HepG2 (cell line): ENCODE measurements around the gene HEXIM1. TPM values are rescaled to one million over a fixed set of nuclear protein-coding genes. Genes with fewer than 3 reads are reported as not detected.

Experiments used
- ATAC-seq: fragments of 200-7000 bp; cut with Tn5 transposase; 3 replicates; pipeline ENCODE4 v1.9.1; 2020; ENCODE audit warnings: mild to moderate bottlenecking, moderate library complexity
- BruUV-seq: library from RNA; stranded (reverse); fragments of 400-500 nt; replicated peaks from 2 replicates; lab custom pipeline; 2021; lab: Mats Ljungman, UMichigan
- CTCF ChIA-PET: fragments of 300-600 bp; formaldehyde crosslinking; extraction: SDS; loops from one replicate; lab custom pipeline; 2021; ENCODE audit warnings: low total read pairs, inconsistent platforms, low intra/inter-chr PET ratio; lab: Yijun Ruan, JAX
- POLR2A ChIA-PET: fragments of 350-600 bp; sonication (Branson Sonifier 250); formaldehyde crosslinking; loops from one replicate; lab custom pipeline; 2020; ENCODE audit warnings: antibody characterized with exemption, inconsistent platforms; lab: Yijun Ruan, JAX
- DNase-seq: peaks from one replicate; pipeline ENCODE4 v3.0.0-alpha.2; 2015; ENCODE audit warnings: low spot score
- FAIRE-seq: peaks from 3 replicates; lab custom pipeline; 2011; peaks lifted over from hg19 to GRCh38; lab: Jason Lieb, UNC
- H2AFZ ChIP-seq: one replicate; pipeline ENCODE4 v1.6.1; 2011; ENCODE audit warnings: low read length, inconsistent platforms
- H3K27ac ChIP-seq: fragments of 300-600 bp; 3 replicates; pipeline ENCODE4 v1.8.0; 2011; ENCODE audit warnings: mixed run types, mild to moderate bottlenecking, mixed read lengths, low read length, inconsistent platforms; ENCODE audit not compliant: insufficient read depth; ENCODE audit errors: extremely low read length
- H3K27me3 ChIP-seq, 2 experiments: fragments of 200-600 bp in 1 of 2; 2 replicates in 1 of 2; 3 replicates in 1 of 2; pipeline versions ENCODE4 v1.6.0 to v1.8.0; 2011; ENCODE audit warnings: low read length in 2 of 2, mild to moderate bottlenecking in 2 of 2, moderate library complexity in 2 of 2, inconsistent platforms in 1 of 2; ENCODE audit not compliant: insufficient read depth in 2 of 2, control insufficient read depth in 1 of 2
- H3K36me3 ChIP-seq, 2 experiments: fragments of 200-600 bp in 1 of 2; replicated peaks in 1 of 2; 2 replicates in 1 of 2; 3 replicates in 1 of 2; pipeline versions ENCODE4 v1.5.1 to v1.8.0; 2011; ENCODE audit warnings: low read length in 2 of 2, inconsistent platforms in 1 of 2; ENCODE audit not compliant: insufficient read depth in 2 of 2, control insufficient read depth in 1 of 2
- H3K4me1 ChIP-seq: 2 replicates; pipeline ENCODE4 v1.5.1; 2012; ENCODE audit warnings: low read length, inconsistent platforms; ENCODE audit not compliant: insufficient read depth
- H3K4me2 ChIP-seq: 2 replicates; pipeline ENCODE4 v1.6.0; 2011; ENCODE audit warnings: low read depth, low read length, inconsistent platforms
- H3K4me3 ChIP-seq, 3 experiments: fragments of 200-600 bp in 1 of 3; sonication (generic), shearing (Covaris generic) in 1 of 3; replicated peaks in 1 of 3; 2 replicates each; pipeline ENCODE4 v1.5.1; 2011 to 2016; ENCODE audit warnings: low read length in 3 of 3, inconsistent platforms in 2 of 3, low read depth in 2 of 3, mild to moderate bottlenecking in 2 of 3, control low read depth in 1 of 3, mixed read lengths in 1 of 3; ENCODE audit not compliant: insufficient read depth in 1 of 3
- H3K79me2 ChIP-seq: one replicate; pipeline ENCODE4 v1.6.1; 2011; ENCODE audit warnings: low read length, inconsistent platforms; ENCODE audit not compliant: insufficient read depth
- H3K9ac ChIP-seq: 2 replicates; pipeline ENCODE4 v1.6.0; 2011; ENCODE audit warnings: mild to moderate bottlenecking, low read depth, low read length, inconsistent platforms; ENCODE audit not compliant: insufficient read depth
- H3K9me3 ChIP-seq: 2 replicates; pipeline ENCODE4 v1.5.1; 2012; ENCODE audit warnings: mild to moderate bottlenecking, low read length
- H4K20me1 ChIP-seq: 2 replicates; pipeline ENCODE4 v1.6.0; 2011; ENCODE audit warnings: inconsistent platforms, mild to moderate bottlenecking, low read length, moderate library complexity; ENCODE audit not compliant: insufficient read depth
- RCOR2 ChIP-seq: IDR thresholded peaks from 2 replicates; pipeline ENCODE4 v1.6.1; 2016; ENCODE audit warnings: missing biosample characterization, missing genetic modification reagents
- ZFP37 ChIP-seq: sonication (generic); formaldehyde crosslinking; IDR thresholded peaks from 2 replicates; pipeline ENCODE4 v1.4.0; 2020; ENCODE audit warnings: missing genetic modification reagents, borderline replicate concordance
- ZNF205 ChIP-seq: IDR thresholded peaks from 2 replicates; pipeline ENCODE4 v1.6.1; 2018; ENCODE audit warnings: missing biosample characterization, missing genetic modification reagents
- ZNF460 ChIP-seq: sonication (generic); formaldehyde crosslinking; IDR thresholded peaks from 2 replicates; pipeline ENCODE4 v1.5.1; 2020; ENCODE audit warnings: missing genetic modification reagents, mild to moderate bottlenecking, borderline replicate concordance
- ZXDC ChIP-seq: sonication (generic); formaldehyde crosslinking; IDR thresholded peaks from 2 replicates; pipeline ENCODE4 v1.5.0; 2020; ENCODE audit warnings: mild to moderate bottlenecking, missing genetic modification reagents
- whole genome bisulfite sequencing: methylation state at CpG from one replicate; pipeline ENCODE4 v1.1.6; 2017; ENCODE audit warnings: low lambda C conversion rate; 5-methylcytosine and 5-hydroxymethylcytosine counted together
- in situ Hi-C: cut with HindIII; loops from 2 replicates; pipeline ENCODE4 v1.10.0; 2017; ENCODE audit warnings: low pct_unique_long_range_greater_than_20kb; ENCODE audit not compliant: extremely low pct_ligation_motif_present
- intact Hi-C: fragments of 100-400 bp; cut with micrococcal nuclease; formaldehyde crosslinking; loops from one replicate; pipeline ENCODE4 v1.10.0; 2022; ENCODE audit not compliant: unreplicated experiment
- polyA plus RNA-seq, 8 experiments: library from polyadenylated mRNA; depleted of rRNA in 3 of 8; stranded (reverse) in 7 of 8; unstranded in 1 of 8; fragments of >200 nt; fragmentation: Illumina TruSeq in 4 of 8; extraction: Trizol in 4 of 8; gene quantifications; 2 replicates each; pipeline versions ENCODE4 v1.2.1 to v1.2.3, GENCODE V29; 2011 to 2016; ENCODE audit warnings: low read depth in 4 of 8, missing spikeins in 1 of 8, mixed read lengths in 1 of 8; ENCODE audit not compliant: insufficient read depth in 1 of 8
- total RNA-seq, 5 experiments: library from RNA; depleted of rRNA; stranded (reverse); fragments of >200 nt; fragmentation: Illumina TruSeq; extraction: Trizol; gene quantifications; 2 replicates each; pipeline ENCODE4 v1.2.3, GENCODE V29; 2016; ENCODE audit warnings: low read depth in 1 of 5

Gene HEXIM1
- total and polyA plus RNA-seq, 2 of the 13 experiments (the other 11 are each of a cell fraction or from before 2014, with no cell fraction given), result 10.5 to 16.6 TPM

GRCh38 chr17:45117334-45117733 is 30.9 kb upstream of the HEXIM1 start:
- H3K79me2 ChIP-seq, result no peaks in the 10 kb centered on the region
- H3K27me3 ChIP-seq, result no peaks in the 10 kb centered on the region
- CTCF ChIA-PET, result no interaction called here
- no peak overlapping the region for H2AFZ ChIP-seq
- ATAC-seq (no peak), FAIRE-seq (no peak), DNase-seq (no peak)
- H3K36me3 ChIP-seq, result peaks cover 0 to 5% of the 10 kb centered on the region in 2 experiments; a peak in 1 of 5 replicates
- H3K4me3 ChIP-seq, result no peak overlapping the region
- 96% methylated on average over 4 of the region's 4 CpGs for WGBS
- TF ChIP-seq ZNF460 (peak; percentile 60; the same call in 1 of the 2 replicates), ZXDC (CRISPR knock-in tag) (no peak), ZFP37 (no peak), RCOR2 (CRISPR knock-in tag) (no peak), ZNF205 (CRISPR knock-in tag) (no peak)
- in situ Hi-C loops, result no loop called here
- no peak overlapping the region for H3K4me2 ChIP-seq
- BruUV-seq, result no TSS peak
- intact Hi-C loops, result no loop called here
- POLR2A ChIA-PET, result interaction anchor here (0.9 to 1.2 kb wide), 3 partner anchors 13 to 18 kb away, joined by 3 read pairs; partner anchors contain the start of gene ACBD4
- no peak overlapping the region for H3K27ac ChIP-seq
- H3K9ac ChIP-seq, result no peak overlapping the region
- no peaks in the 10 kb centered on the region for H4K20me1 ChIP-seq
- no peaks in the 10 kb centered on the region for H3K9me3 ChIP-seq
- peaks cover 34% of the 10 kb centered on the region for H3K4me1 ChIP-seq
